Naive B cell (primary cell): ENCODE measurements around the gene WASF2. TPM values are rescaled to one million over a fixed set of nuclear protein-coding genes. Genes with fewer than 3 reads are reported as not detected.

Experiments used
- ATAC-seq, 2 donors: fragments of 150-1000 bp; cut with Tn5 transposase; 2 replicates each; pipeline ENCODE4 v1.10.0; 2021; ENCODE audit warnings: low read depth in 2 of 2, mild to moderate bottlenecking in 2 of 2, moderate library complexity in 2 of 2
- DNase-seq: peaks from one replicate; pipeline ENCODE4 v3.0.0; 2022
- H3K27ac Mint-ChIP-seq, 6 donors: one replicate each; pipeline ENCODE4 v1.8.0; 2020 to 2022; ENCODE audit warnings: mild to moderate bottlenecking in 6 of 6, mixed read lengths in 6 of 6, moderate library complexity in 5 of 6, inconsistent platforms in 2 of 6
- H3K27me3 Mint-ChIP-seq, 3 donors: one replicate each; pipeline ENCODE4 v1.8.0; 2021 to 2022; ENCODE audit warnings: mixed read lengths in 3 of 3, mild to moderate bottlenecking in 1 of 3
- H3K36me3 Mint-ChIP-seq, 2 donors: one replicate each; pipeline ENCODE4 v1.8.0; 2020 to 2022; ENCODE audit warnings: mixed read lengths in 2 of 2, inconsistent platforms in 1 of 2, mild to moderate bottlenecking in 1 of 2
- H3K4me1 Mint-ChIP-seq, 3 donors: one replicate each; pipeline ENCODE4 v1.8.0; 2020 to 2022; ENCODE audit warnings: mixed read lengths in 3 of 3, inconsistent platforms in 1 of 3, mild to moderate bottlenecking in 1 of 3, moderate library complexity in 1 of 3
- H3K4me3 Mint-ChIP-seq, 8 donors: one replicate each; pipeline ENCODE4 v1.8.0; 2020 to 2022; ENCODE audit warnings: mild to moderate bottlenecking in 8 of 8, mixed read lengths in 8 of 8, moderate library complexity in 8 of 8, inconsistent platforms in 2 of 8
- H3K9me3 Mint-ChIP-seq, 7 donors: one replicate each; pipeline ENCODE4 v1.8.0; 2020 to 2022; ENCODE audit warnings: mixed read lengths in 7 of 7, mild to moderate bottlenecking in 5 of 7, inconsistent platforms in 2 of 7, moderate library complexity in 1 of 7
- polyA plus RNA-seq, 6 donors: library from polyadenylated mRNA; unstranded; fragments of 300-500 nt; fragmentation: Illumina TruSeq; gene quantifications; one replicate each; pipeline ENCODE4 v1.2.3, GENCODE V29; 2021; ENCODE audit warnings: low read depth in 6 of 6

WASF2 gene
- polyA plus RNA-seq, 6 donors from 2014 or later, result 33.1 to 121 (median 83.3) TPM

GRCh38 chr1:27527223-27527889 is 37.4 kb upstream of the WASF2 start:
- Mint-ChIP-seq H3K36me3 (no peaks in the 10 kb centered on the region), H3K27me3 (no peaks in the 10 kb centered on the region), H3K4me3 (peak overlapping the region; percentile 36 to 84 (median 63)), H3K4me1 (peaks cover 47 to 69% (median 60%) of the 10 kb centered on the region in 3 donors), H3K9me3 (no peaks in the 10 kb centered on the region), H3K27ac (peak overlapping the region; percentile 95 to 99 (median 97))
- DNase-seq (peak; percentile 71), ATAC-seq (peak; percentile 50 to 54)

- Mint-ChIP-seq H3K27me3 (peaks cover 0 to 4% (median 0%) of the 10 kb centered on the region in 3 donors), H3K4me3 (peak overlapping the region; percentile 46 to 84 (median 78)), H3K9me3 (no peaks in the 10 kb centered on the region), H3K27ac (peak overlapping the region; percentile 95 to 99 (median 97)), H3K4me1 (peaks cover 47 to 70% (median 66%) of the 10 kb centered on the region in 3 donors), H3K36me3 (no peaks in the 10 kb centered on the region)
- ATAC-seq (no peak), DNase-seq (no peak)
Observed at GRCh38 chr1:27526569-27527222, 36.7 kb upstream of the WASF2 start.

- Mint-ChIP-seq H3K9me3 (no peaks in the 10 kb centered on the region), H3K4me1 (peaks cover 58 to 80% (median 72%) of the 10 kb centered on the region in 3 donors), H3K4me3 (peak overlapping the region; percentile 46 to 88 (median 78)), H3K36me3 (no peaks in the 10 kb centered on the region), H3K27me3 (peaks cover 0 to 5% (median 0%) of the 10 kb centered on the region in 3 donors), H3K27ac (peak overlapping the region; percentile 95 to 99 (median 97))
- DNase-seq, result peak; percentile 67
- ATAC-seq, result peak; percentile 42 to 51
Observed at GRCh38 chr1:27525296-27526272, 35.6 kb upstream of the WASF2 start.

- Mint-ChIP-seq H3K4me1 (peaks cover 59 to 71% (median 70%) of the 10 kb centered on the region in 3 donors), H3K36me3 (no peaks in the 10 kb centered on the region), H3K4me3 (peak overlapping the region in 2 of 8 donors; percentile 17 to 40), H3K27ac (peak overlapping the region in 3 of 6 donors; percentile 12 to 97 (median 55)), H3K27me3 (peaks cover 0 to 5% (median 0%) of the 10 kb centered on the region in 3 donors), H3K9me3 (no peaks in the 10 kb centered on the region)
- DNase-seq, result no peak
- no peak for ATAC-seq
Observed at GRCh38 chr1:27523337-27524020, 33.5 kb upstream of the WASF2 start.

- ATAC-seq (no peak), DNase-seq (no peak)
- Mint-ChIP-seq H3K27me3 (peaks cover 0 to 5% (median 0%) of the 10 kb centered on the region in 3 donors), H3K36me3 (no peaks in the 10 kb centered on the region), H3K4me1 (peaks cover 59 to 71% (median 68%) of the 10 kb centered on the region in 3 donors), H3K9me3 (no peaks in the 10 kb centered on the region), H3K4me3 (peak overlapping the region in 5 of 8 donors; percentile 30 to 79 (median 60)), H3K27ac (peak overlapping the region in 4 of 6 donors; percentile 19 to 97 (median 79))
Observed at GRCh38 chr1:27522432-27523336, 32.7 kb upstream of the WASF2 start.

GRCh38 chr1:27521861-27522431 is 32.0 kb upstream of the WASF2 start:
- no peaks in the 10 kb centered on the region for H3K36me3 Mint-ChIP-seq
- H3K4me1 Mint-ChIP-seq, result peaks cover 55 to 66% (median 63%) of the 10 kb centered on the region in 3 donors
- ATAC-seq (no peak), DNase-seq (no peak)
- peak overlapping the region in 3 of 6 donors; percentile 85 to 97 (median 86) for H3K27ac Mint-ChIP-seq
- H3K4me3 Mint-ChIP-seq, result peak overlapping the region in 6 of 8 donors; percentile 48 to 80 (median 66)
- H3K9me3 Mint-ChIP-seq, result no peaks in the 10 kb centered on the region
- H3K27me3 Mint-ChIP-seq, result peaks cover 0 to 5% (median 0%) of the 10 kb centered on the region in 3 donors

GRCh38 chr1:27521336-27521831 is 31.4 kb upstream of the WASF2 start:
- DNase-seq (peak; percentile 29), ATAC-seq (peak in 1 of 2 donors; percentile 14)
- Mint-ChIP-seq H3K4me3 (peak overlapping the region in 7 of 8 donors; percentile 35 to 80 (median 60)), H3K27me3 (peaks cover 0 to 5% (median 0%) of the 10 kb centered on the region in 3 donors), H3K4me1 (peaks cover 49 to 60% (median 57%) of the 10 kb centered on the region in 3 donors), H3K9me3 (no peaks in the 10 kb centered on the region), H3K36me3 (no peaks in the 10 kb centered on the region), H3K27ac (peak overlapping the region in 1 of 6 donors; percentile 86)

GRCh38 chr1:27520651-27521050 is 30.7 kb upstream of the WASF2 start:
- H3K27ac Mint-ChIP-seq, result no peak overlapping the region
- H3K27me3 Mint-ChIP-seq, result peaks cover 0 to 5% (median 0%) of the 10 kb centered on the region in 3 donors
- H3K9me3 Mint-ChIP-seq, result no peaks in the 10 kb centered on the region
- no peaks in the 10 kb centered on the region for H3K36me3 Mint-ChIP-seq
- no peak for DNase-seq
- peak overlapping the region in 1 of 8 donors; percentile 48 for H3K4me3 Mint-ChIP-seq
- ATAC-seq, result no peak
- peaks cover 42 to 53% (median 50%) of the 10 kb centered on the region in 3 donors for H3K4me1 Mint-ChIP-seq

GRCh38 chr1:27519331-27520258 is 29.6 kb upstream of the WASF2 start:
- Mint-ChIP-seq H3K36me3 (no peaks in the 10 kb centered on the region), H3K27me3 (peaks cover 0 to 5% (median 0%) of the 10 kb centered on the region in 3 donors), H3K9me3 (no peaks in the 10 kb centered on the region), H3K4me1 (peaks cover 31 to 48% (median 39%) of the 10 kb centered on the region in 3 donors), H3K27ac (no peak overlapping the region), H3K4me3 (no peak overlapping the region)
- ATAC-seq (no peak), DNase-seq (no peak)

GRCh38 chr1:27518808-27519207 is 28.8 kb upstream of the WASF2 start:
- DNase-seq, result no peak
- Mint-ChIP-seq H3K4me3 (no peak overlapping the region), H3K4me1 (peaks cover 27 to 41% (median 32%) of the 10 kb centered on the region in 3 donors), H3K27me3 (peaks cover 0 to 5% (median 0%) of the 10 kb centered on the region in 3 donors), H3K9me3 (no peaks in the 10 kb centered on the region), H3K27ac (peak overlapping the region in 1 of 6 donors; percentile 6), H3K36me3 (no peaks in the 10 kb centered on the region)
- ATAC-seq, result no peak
